DND-41 (cell line): ENCODE measurements around the gene ZFYVE1.

Experiments
- EZH2 ChIP-seq: IDR thresholded peaks from 3 replicates; pipeline ENCODE4 v1.6.1; 2012; ENCODE audit warnings: borderline replicate concordance, low read depth, mild to moderate bottlenecking, moderate library complexity, low read length, inconsistent platforms; ENCODE audit not compliant: severe bottlenecking
- TF ChIP-seq, protein P1 (sequence below): IDR thresholded peaks from 2 replicates; pipeline ENCODE4 v1.5.1; 2012; ENCODE audit warnings: borderline replicate concordance, low read length, moderate library complexity, mild to moderate bottlenecking; ENCODE audit not compliant: poor library complexity, severe bottlenecking; ENCODE audit errors: extremely low read depth

DNA sequence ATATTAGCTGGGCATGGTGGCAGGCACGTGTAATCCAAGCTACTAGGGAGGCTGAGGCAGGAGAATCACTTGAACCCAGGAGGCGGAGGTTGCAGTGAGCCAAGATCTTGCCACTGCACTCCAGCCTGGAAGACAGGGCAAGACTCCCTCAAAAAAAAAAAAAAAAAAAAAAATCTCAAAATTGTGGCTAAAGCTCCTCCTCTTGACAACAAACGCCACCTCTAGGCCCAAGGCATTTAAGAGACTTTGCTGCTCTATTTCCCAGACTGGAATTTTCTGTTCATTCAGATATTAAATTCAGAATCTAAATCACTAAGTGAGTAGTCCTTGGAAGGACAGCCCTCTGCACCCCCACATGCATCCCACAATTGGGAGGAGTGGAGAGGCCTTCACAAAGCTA lies 1.4 kb downstream of the ZFYVE1 start:
- TF ChIP-seq, protein P1, sequence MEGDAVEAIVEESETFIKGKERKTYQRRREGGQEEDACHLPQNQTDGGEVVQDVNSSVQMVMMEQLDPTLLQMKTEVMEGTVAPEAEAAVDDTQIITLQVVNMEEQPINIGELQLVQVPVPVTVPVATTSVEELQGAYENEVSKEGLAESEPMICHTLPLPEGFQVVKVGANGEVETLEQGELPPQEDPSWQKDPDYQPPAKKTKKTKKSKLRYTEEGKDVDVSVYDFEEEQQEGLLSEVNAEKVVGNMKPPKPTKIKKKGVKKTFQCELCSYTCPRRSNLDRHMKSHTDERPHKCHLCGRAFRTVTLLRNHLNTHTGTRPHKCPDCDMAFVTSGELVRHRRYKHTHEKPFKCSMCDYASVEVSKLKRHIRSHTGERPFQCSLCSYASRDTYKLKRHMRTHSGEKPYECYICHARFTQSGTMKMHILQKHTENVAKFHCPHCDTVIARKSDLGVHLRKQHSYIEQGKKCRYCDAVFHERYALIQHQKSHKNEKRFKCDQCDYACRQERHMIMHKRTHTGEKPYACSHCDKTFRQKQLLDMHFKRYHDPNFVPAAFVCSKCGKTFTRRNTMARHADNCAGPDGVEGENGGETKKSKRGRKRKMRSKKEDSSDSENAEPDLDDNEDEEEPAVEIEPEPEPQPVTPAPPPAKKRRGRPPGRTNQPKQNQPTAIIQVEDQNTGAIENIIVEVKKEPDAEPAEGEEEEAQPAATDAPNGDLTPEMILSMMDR = no peak
- TF ChIP-seq EZH2 = no peak
